HepG2 (cell line): Measurements from ENCODE around the gene CECR2. TPM values are rescaled to one million over a fixed set of nuclear protein-coding genes. Genes with fewer than 3 reads are reported as not detected.

Experiments used
- ATAC-seq: fragments of 200-7000 bp; cut with Tn5 transposase; 3 replicates; pipeline ENCODE4 v1.9.1; 2020; ENCODE audit warnings: mild to moderate bottlenecking, moderate library complexity
- BruUV-seq: library from RNA; stranded (reverse); fragments of 400-500 nt; replicated peaks from 2 replicates; lab custom pipeline; 2021; lab: Mats Ljungman, UMichigan
- CTCF ChIA-PET: fragments of 300-600 bp; formaldehyde crosslinking; extraction: SDS; loops from one replicate; lab custom pipeline; 2021; ENCODE audit warnings: low total read pairs, inconsistent platforms, low intra/inter-chr PET ratio; lab: Yijun Ruan, JAX
- POLR2A ChIA-PET: fragments of 350-600 bp; sonication (Branson Sonifier 250); formaldehyde crosslinking; loops from one replicate; lab custom pipeline; 2020; ENCODE audit warnings: antibody characterized with exemption, inconsistent platforms; lab: Yijun Ruan, JAX
- DNase-seq: peaks from one replicate; pipeline ENCODE4 v3.0.0-alpha.2; 2015; ENCODE audit warnings: low spot score
- FAIRE-seq: peaks from 3 replicates; lab custom pipeline; 2011; peaks lifted over from hg19 to GRCh38; lab: Jason Lieb, UNC
- H2AFZ ChIP-seq: one replicate; pipeline ENCODE4 v1.6.1; 2011; ENCODE audit warnings: low read length, inconsistent platforms
- H3K27ac ChIP-seq: fragments of 300-600 bp; 3 replicates; pipeline ENCODE4 v1.8.0; 2011; ENCODE audit warnings: mixed run types, mild to moderate bottlenecking, mixed read lengths, low read length, inconsistent platforms; ENCODE audit not compliant: insufficient read depth; ENCODE audit errors: extremely low read length
- H3K27me3 ChIP-seq, 2 experiments: fragments of 200-600 bp in 1 of 2; 2 replicates in 1 of 2; 3 replicates in 1 of 2; pipeline versions ENCODE4 v1.6.0 to v1.8.0; 2011; ENCODE audit warnings: low read length in 2 of 2, mild to moderate bottlenecking in 2 of 2, moderate library complexity in 2 of 2, inconsistent platforms in 1 of 2; ENCODE audit not compliant: insufficient read depth in 2 of 2, control insufficient read depth in 1 of 2
- H3K36me3 ChIP-seq, 2 experiments: fragments of 200-600 bp in 1 of 2; replicated peaks in 1 of 2; 2 replicates in 1 of 2; 3 replicates in 1 of 2; pipeline versions ENCODE4 v1.5.1 to v1.8.0; 2011; ENCODE audit warnings: low read length in 2 of 2, inconsistent platforms in 1 of 2; ENCODE audit not compliant: insufficient read depth in 2 of 2, control insufficient read depth in 1 of 2
- H3K4me1 ChIP-seq: 2 replicates; pipeline ENCODE4 v1.5.1; 2012; ENCODE audit warnings: low read length, inconsistent platforms; ENCODE audit not compliant: insufficient read depth
- H3K4me2 ChIP-seq: 2 replicates; pipeline ENCODE4 v1.6.0; 2011; ENCODE audit warnings: low read depth, low read length, inconsistent platforms
- H3K4me3 ChIP-seq, 3 experiments: fragments of 200-600 bp in 1 of 3; sonication (generic), shearing (Covaris generic) in 1 of 3; replicated peaks in 1 of 3; 2 replicates each; pipeline ENCODE4 v1.5.1; 2011 to 2016; ENCODE audit warnings: low read length in 3 of 3, inconsistent platforms in 2 of 3, low read depth in 2 of 3, mild to moderate bottlenecking in 2 of 3, control low read depth in 1 of 3, mixed read lengths in 1 of 3; ENCODE audit not compliant: insufficient read depth in 1 of 3
- H3K79me2 ChIP-seq: one replicate; pipeline ENCODE4 v1.6.1; 2011; ENCODE audit warnings: low read length, inconsistent platforms; ENCODE audit not compliant: insufficient read depth
- H3K9ac ChIP-seq: 2 replicates; pipeline ENCODE4 v1.6.0; 2011; ENCODE audit warnings: mild to moderate bottlenecking, low read depth, low read length, inconsistent platforms; ENCODE audit not compliant: insufficient read depth
- H3K9me3 ChIP-seq: 2 replicates; pipeline ENCODE4 v1.5.1; 2012; ENCODE audit warnings: mild to moderate bottlenecking, low read length
- H4K20me1 ChIP-seq: 2 replicates; pipeline ENCODE4 v1.6.0; 2011; ENCODE audit warnings: inconsistent platforms, mild to moderate bottlenecking, low read length, moderate library complexity; ENCODE audit not compliant: insufficient read depth
- BCLAF1 ChIP-seq: fragments of 450-650 bp; IDR thresholded peaks from 2 replicates; pipeline ENCODE4 v1.6.1; 2017; ENCODE audit warnings: mild to moderate bottlenecking
- CBX1 ChIP-seq: IDR thresholded peaks from one replicate; pipeline ENCODE4 v1.6.1; 2016; ENCODE audit warnings: antibody characterized with exemption, low read depth
- FOXA3 ChIP-seq: IDR thresholded peaks from 2 replicates; pipeline ENCODE4 v1.6.1; 2016; ENCODE audit warnings: missing genetic modification reagents, missing compliant biosample characterization
- HCFC1 ChIP-seq: fragments of 150-350 bp; IDR thresholded peaks from 2 replicates; pipeline ENCODE4 v1.6.1; 2014; ENCODE audit warnings: low read depth, low read length
- NFE2 ChIP-seq: sonication (generic); formaldehyde crosslinking; IDR thresholded peaks from 2 replicates; pipeline ENCODE4 v1.4.0; 2020; ENCODE audit warnings: missing genetic modification reagents
- ZNF20 ChIP-seq: sonication (generic); formaldehyde crosslinking; IDR thresholded peaks from 2 replicates; pipeline ENCODE4 v1.4.0; 2020; ENCODE audit warnings: mild to moderate bottlenecking, moderate library complexity, missing genetic modification reagents
- WGBS: methylation state at CpG from one replicate; pipeline ENCODE4 v1.1.6; 2017; ENCODE audit warnings: low lambda C conversion rate; 5-methylcytosine and 5-hydroxymethylcytosine counted together
- in situ Hi-C: cut with HindIII; loops from 2 replicates; pipeline ENCODE4 v1.10.0; 2017; ENCODE audit warnings: low pct_unique_long_range_greater_than_20kb; ENCODE audit not compliant: extremely low pct_ligation_motif_present
- intact Hi-C: fragments of 100-400 bp; cut with micrococcal nuclease; formaldehyde crosslinking; loops from one replicate; pipeline ENCODE4 v1.10.0; 2022; ENCODE audit not compliant: unreplicated experiment
- polyA plus RNA-seq, 8 experiments: library from polyadenylated mRNA; depleted of rRNA in 3 of 8; stranded (reverse) in 7 of 8; unstranded in 1 of 8; fragments of >200 nt; fragmentation: Illumina TruSeq in 4 of 8; extraction: Trizol in 4 of 8; gene quantifications; 2 replicates each; pipeline versions ENCODE4 v1.2.1 to v1.2.3, GENCODE V29; 2011 to 2016; ENCODE audit warnings: low read depth in 4 of 8, missing spikeins in 1 of 8, mixed read lengths in 1 of 8; ENCODE audit not compliant: insufficient read depth in 1 of 8
- total RNA-seq, 5 experiments: library from RNA; depleted of rRNA; stranded (reverse); fragments of >200 nt; fragmentation: Illumina TruSeq; extraction: Trizol; gene quantifications; 2 replicates each; pipeline ENCODE4 v1.2.3, GENCODE V29; 2016; ENCODE audit warnings: low read depth in 1 of 5
- TF ChIP-seq, protein P1 (sequence below): sonication (generic); formaldehyde crosslinking; IDR thresholded peaks from 2 replicates; pipeline ENCODE4 v1.4.0; 2020; ENCODE audit warnings: missing genetic modification reagents
- TF ChIP-seq, protein P2 (sequence below): sonication (generic); formaldehyde crosslinking; IDR thresholded peaks from 2 replicates; pipeline ENCODE4 v1.4.0; 2020; ENCODE audit warnings: missing genetic modification reagents

The CECR2 gene
- total and polyA plus RNA-seq, 2 of the 13 experiments (the other 11 are each of a cell fraction or from before 2014, with no cell fraction given), result not detected

GRCh38 chr22:17373855-17374254, 4.6 kb downstream of the CECR2 start:
- POLR2A ChIA-PET, result no interaction called here
- WGBS, result 0% methylated on average over 4 of the region's 4 CpGs
- Histone ChIP-seq H3K9me3 (no peaks in the 10 kb centered on the region), H3K4me3 (no peak overlapping the region), H3K4me2 (no peak overlapping the region), H3K27me3 (peaks cover 6 to 41% of the 10 kb centered on the region in 2 experiments; a peak in 4 of 5 replicates), H4K20me1 (no peaks in the 10 kb centered on the region), H3K36me3 (no peaks in the 10 kb centered on the region), H2AFZ (no peak overlapping the region), H3K79me2 (no peaks in the 10 kb centered on the region), H3K4me1 (peaks cover 2% of the 10 kb centered on the region; the same call in 1 of the 2 replicates), H3K27ac (no peak overlapping the region), H3K9ac (no peak overlapping the region)
- FAIRE-seq (no peak), ATAC-seq (no peak), DNase-seq (no peak)
- TF ChIP-seq BCLAF1 (no peak), FOXA3 (CRISPR knock-in tag) (no peak), CBX1 (no peak), NFE2 (CRISPR knock-in tag) (no peak), ZNF20 (CRISPR knock-in tag) (no peak), HCFC1 (no peak)
- TF ChIP-seq, protein P1, sequence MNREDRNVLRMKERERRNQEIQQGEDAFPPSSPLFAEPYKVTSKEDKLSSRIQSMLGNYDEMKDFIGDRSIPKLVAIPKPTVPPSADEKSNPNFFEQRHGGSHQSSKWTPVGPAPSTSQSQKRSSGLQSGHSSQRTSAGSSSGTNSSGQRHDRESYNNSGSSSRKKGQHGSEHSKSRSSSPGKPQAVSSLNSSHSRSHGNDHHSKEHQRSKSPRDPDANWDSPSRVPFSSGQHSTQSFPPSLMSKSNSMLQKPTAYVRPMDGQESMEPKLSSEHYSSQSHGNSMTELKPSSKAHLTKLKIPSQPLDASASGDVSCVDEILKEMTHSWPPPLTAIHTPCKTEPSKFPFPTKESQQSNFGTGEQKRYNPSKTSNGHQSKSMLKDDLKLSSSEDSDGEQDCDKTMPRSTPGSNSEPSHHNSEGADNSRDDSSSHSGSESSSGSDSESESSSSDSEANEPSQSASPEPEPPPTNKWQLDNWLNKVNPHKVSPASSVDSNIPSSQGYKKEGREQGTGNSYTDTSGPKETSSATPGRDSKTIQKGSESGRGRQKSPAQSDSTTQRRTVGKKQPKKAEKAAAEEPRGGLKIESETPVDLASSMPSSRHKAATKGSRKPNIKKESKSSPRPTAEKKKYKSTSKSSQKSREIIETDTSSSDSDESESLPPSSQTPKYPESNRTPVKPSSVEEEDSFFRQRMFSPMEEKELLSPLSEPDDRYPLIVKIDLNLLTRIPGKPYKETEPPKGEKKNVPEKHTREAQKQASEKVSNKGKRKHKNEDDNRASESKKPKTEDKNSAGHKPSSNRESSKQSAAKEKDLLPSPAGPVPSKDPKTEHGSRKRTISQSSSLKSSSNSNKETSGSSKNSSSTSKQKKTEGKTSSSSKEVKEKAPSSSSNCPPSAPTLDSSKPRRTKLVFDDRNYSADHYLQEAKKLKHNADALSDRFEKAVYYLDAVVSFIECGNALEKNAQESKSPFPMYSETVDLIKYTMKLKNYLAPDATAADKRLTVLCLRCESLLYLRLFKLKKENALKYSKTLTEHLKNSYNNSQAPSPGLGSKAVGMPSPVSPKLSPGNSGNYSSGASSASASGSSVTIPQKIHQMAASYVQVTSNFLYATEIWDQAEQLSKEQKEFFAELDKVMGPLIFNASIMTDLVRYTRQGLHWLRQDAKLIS (CRISPR knock-in tag), result no peak
- TF ChIP-seq, protein P2, sequence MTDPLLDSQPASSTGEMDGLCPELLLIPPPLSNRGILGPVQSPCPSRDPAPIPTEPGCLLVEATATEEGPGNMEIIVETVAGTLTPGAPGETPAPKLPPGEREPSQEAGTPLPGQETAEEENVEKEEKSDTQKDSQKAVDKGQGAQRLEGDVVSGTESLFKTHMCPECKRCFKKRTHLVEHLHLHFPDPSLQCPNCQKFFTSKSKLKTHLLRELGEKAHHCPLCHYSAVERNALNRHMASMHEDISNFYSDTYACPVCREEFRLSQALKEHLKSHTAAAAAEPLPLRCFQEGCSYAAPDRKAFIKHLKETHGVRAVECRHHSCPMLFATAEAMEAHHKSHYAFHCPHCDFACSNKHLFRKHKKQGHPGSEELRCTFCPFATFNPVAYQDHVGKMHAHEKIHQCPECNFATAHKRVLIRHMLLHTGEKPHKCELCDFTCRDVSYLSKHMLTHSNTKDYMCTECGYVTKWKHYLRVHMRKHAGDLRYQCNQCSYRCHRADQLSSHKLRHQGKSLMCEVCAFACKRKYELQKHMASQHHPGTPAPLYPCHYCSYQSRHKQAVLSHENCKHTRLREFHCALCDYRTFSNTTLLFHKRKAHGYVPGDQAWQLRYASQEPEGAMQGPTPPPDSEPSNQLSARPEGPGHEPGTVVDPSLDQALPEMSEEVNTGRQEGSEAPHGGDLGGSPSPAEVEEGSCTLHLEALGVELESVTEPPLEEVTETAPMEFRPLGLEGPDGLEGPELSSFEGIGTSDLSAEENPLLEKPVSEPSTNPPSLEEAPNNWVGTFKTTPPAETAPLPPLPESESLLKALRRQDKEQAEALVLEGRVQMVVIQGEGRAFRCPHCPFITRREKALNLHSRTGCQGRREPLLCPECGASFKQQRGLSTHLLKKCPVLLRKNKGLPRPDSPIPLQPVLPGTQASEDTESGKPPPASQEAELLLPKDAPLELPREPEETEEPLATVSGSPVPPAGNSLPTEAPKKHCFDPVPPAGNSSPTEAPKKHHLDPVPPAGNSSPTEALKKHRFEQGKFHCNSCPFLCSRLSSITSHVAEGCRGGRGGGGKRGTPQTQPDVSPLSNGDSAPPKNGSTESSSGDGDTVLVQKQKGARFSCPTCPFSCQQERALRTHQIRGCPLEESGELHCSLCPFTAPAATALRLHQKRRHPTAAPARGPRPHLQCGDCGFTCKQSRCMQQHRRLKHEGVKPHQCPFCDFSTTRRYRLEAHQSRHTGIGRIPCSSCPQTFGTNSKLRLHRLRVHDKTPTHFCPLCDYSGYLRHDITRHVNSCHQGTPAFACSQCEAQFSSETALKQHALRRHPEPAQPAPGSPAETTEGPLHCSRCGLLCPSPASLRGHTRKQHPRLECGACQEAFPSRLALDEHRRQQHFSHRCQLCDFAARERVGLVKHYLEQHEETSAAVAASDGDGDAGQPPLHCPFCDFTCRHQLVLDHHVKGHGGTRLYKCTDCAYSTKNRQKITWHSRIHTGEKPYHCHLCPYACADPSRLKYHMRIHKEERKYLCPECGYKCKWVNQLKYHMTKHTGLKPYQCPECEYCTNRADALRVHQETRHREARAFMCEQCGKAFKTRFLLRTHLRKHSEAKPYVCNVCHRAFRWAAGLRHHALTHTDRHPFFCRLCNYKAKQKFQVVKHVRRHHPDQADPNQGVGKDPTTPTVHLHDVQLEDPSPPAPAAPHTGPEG, result no peak
- CTCF ChIA-PET, result no interaction called here
- intact Hi-C loops (no loop called here), in situ Hi-C loops (no loop called here)
- BruUV-seq, result no TSS peak
